Activated CD4-positive, alpha-beta T cell treated with anti-CD3 and anti-CD28 coated beads, Interleukin-2, amount 50 U/mL, for 48 hours (primary cell): ENCODE data around the gene CRY2.

Experiments used
- DNase-seq, 2 experiments: peaks; one replicate each; pipeline ENCODE4 v3.0.0-alpha.2; 2020

The CRY2 gene

GRCh38 chr11:45919806-45920530, 72.7 kb downstream of the CRY2 start:
- no peak for DNase-seq

GRCh38 chr11:45920531-45921477, 73.5 kb downstream of the CRY2 start:
- DNase-seq: no peak

- no peak for DNase-seq
Measured at GRCh38 chr11:45921561-45922424, 74.5 kb downstream of the CRY2 start.

- no peak for DNase-seq
Measured at GRCh38 chr11:45922425-45923082, 75.3 kb downstream of the CRY2 start, which contains the start of gene LARGE2. LARGE2 (plus strand) TSS chr11:45922656; CDS start chr11:45922883, 227 bp downstream.

GRCh38 chr11:45924036-45924915, 77.0 kb downstream of the CRY2 start:
- no peak for DNase-seq

GRCh38 chr11:45924927-45925326, 77.7 kb downstream of the CRY2 start:
- no peak for DNase-seq

GRCh38 chr11:45925550-45925949, 78.3 kb downstream of the CRY2 start:
- DNase-seq: no peak

- DNase-seq: no peak
Measured at GRCh38 chr11:45926001-45926401, 78.7 kb downstream of the CRY2 start.

- no peak for DNase-seq
Measured at GRCh38 chr11:45926536-45927331, 79.5 kb downstream of the CRY2 start.

GRCh38 chr11:45927332-45927683, 80.0 kb downstream of the CRY2 start:
- DNase-seq: no peak

GRCh38 chr11:45927684-45928413, 80.6 kb downstream of the CRY2 start:
- no peak for DNase-seq

- no peak for DNase-seq
Measured at GRCh38 chr11:45928535-45929215, 81.4 kb downstream of the CRY2 start.

GRCh38 chr11:45929486-45930030, 82.3 kb downstream of the CRY2 start:
- no peak for DNase-seq

GRCh38 chr11:45930031-45930794, 82.9 kb downstream of the CRY2 start:
- DNase-seq: no peak

GRCh38 chr11:45930951-45931570, 83.8 kb downstream of the CRY2 start:
- no peak for DNase-seq

GRCh38 chr11:45931739-45932138, 84.5 kb downstream of the CRY2 start:
- DNase-seq: no peak

GRCh38 chr11:45932217-45932616, 84.9 kb downstream of the CRY2 start:
- DNase-seq: no peak
